Prostate gland (tissue), 2 donors: ENCODE measurements around the gene SMIM17. TPM values are rescaled to one million over a fixed set of nuclear protein-coding genes. Genes with fewer than 3 reads are reported as not detected.

Experiments used
- DNase-seq: peaks from one replicate; pipeline ENCODE4 v3.0.0-alpha.2; 2019; ENCODE audit warnings: low spot score
- H3K27ac ChIP-seq, 2 donors: fragments of 200-600 bp; sonication (generic); 2 replicates each; pipeline ENCODE4 v1.5.1; 2017 to 2019
- H3K27me3 ChIP-seq: fragments of 200-600 bp; sonication (generic); replicated peaks from 2 replicates; pipeline ENCODE4 v1.5.1; 2019; ENCODE audit not compliant: insufficient read depth
- H3K36me3 ChIP-seq, 2 donors: fragments of 200-600 bp; sonication (generic); 1 replicate in 1 of 2; 2 replicates in 1 of 2; pipeline versions ENCODE4 v1.5.1 to v1.8.1; 2017 to 2019
- H3K4me1 ChIP-seq: fragments of 200-600 bp; sonication (generic); replicated peaks from 2 replicates; pipeline ENCODE4 v1.5.1; 2019
- H3K4me3 ChIP-seq, 2 donors: fragments of 200-600 bp; sonication (generic); 2 replicates each; pipeline ENCODE4 v1.5.1; 2017 to 2019
- H3K9me3 ChIP-seq: fragments of 200-600 bp; sonication (generic); 2 replicates; pipeline ENCODE4 v1.5.1; 2017
- CTCF ChIP-seq, 4 experiments: fragments of 200-600 bp in 2 of 4; fragments of 450-650 bp in 2 of 4; sonication (generic) in 2 of 4; IDR thresholded peaks; 1 replicate in 3 of 4; 2 replicates in 1 of 4; pipeline ENCODE4 v1.5.1; 2016 to 2019; ENCODE audit warnings: antibody characterized with exemption in 4 of 4, mild to moderate bottlenecking in 2 of 4, moderate library complexity in 2 of 4
- POLR2A ChIP-seq: fragments of 450-650 bp; IDR thresholded peaks from one replicate; pipeline ENCODE4 v1.6.1; 2016; ENCODE audit warnings: antibody characterized with exemption, mild to moderate bottlenecking
- POLR2AphosphoS5 ChIP-seq: sonication (generic); formaldehyde crosslinking; IDR thresholded peaks from one replicate; pipeline ENCODE4 v1.6.1; 2017; ENCODE audit warnings: antibody characterized with exemption
- WGBS: methylation state at CpG from one replicate; pipeline ENCODE4 v1.1.5; 2018; 5-methylcytosine and 5-hydroxymethylcytosine counted together
- intact Hi-C: fragments of 100-400 bp; cut with DNase I; formaldehyde crosslinking; loops from one replicate; pipeline ENCODE4 v1.14.2; 2022
- total RNA-seq, 2 donors: library from RNA; depleted of rRNA; stranded (reverse); fragments of >200 nt; gene quantifications; one replicate each; pipeline ENCODE4 v1.1.0, GENCODE V29; 2016

Gene SMIM17
- total RNA-seq, 2 donors from 2014 or later = not detected

- no peak for DNase-seq
- H3K27me3 ChIP-seq = no peaks in the 10 kb centered on the region
- no peak overlapping the region for H3K4me3 ChIP-seq
- WGBS = 85% methylated on average over 10 of the region's 10 CpGs
- no peak overlapping the region for H3K27ac ChIP-seq
- no peak for TF ChIP-seq POLR2AphosphoS5
- TF ChIP-seq CTCF (IDR thresholded peaks at IDR 0.05) = no peak
- no peak for TF ChIP-seq POLR2A
- H3K9me3 ChIP-seq = no peaks in the 10 kb centered on the region
- H3K4me1 ChIP-seq = no peaks in the 10 kb centered on the region
- intact Hi-C loops = no loop called here
- H3K36me3 ChIP-seq = no peaks in the 10 kb centered on the region
These were observed 47.7 kb downstream of the SMIM17 start for GRCh38 chr19:56690670-56691069.

GRCh38 chr19:56692206-56692895, 49.4 kb downstream of the SMIM17 start:
- DNase-seq = no peak
- no peak for TF ChIP-seq POLR2AphosphoS5
- no peak for TF ChIP-seq CTCF (IDR thresholded peaks at IDR 0.05)
- no peak for TF ChIP-seq POLR2A
- Histone ChIP-seq H3K27me3 (no peaks in the 10 kb centered on the region), H3K27ac (no peak overlapping the region), H3K9me3 (no peaks in the 10 kb centered on the region), H3K4me1 (no peaks in the 10 kb centered on the region), H3K4me3 (no peak overlapping the region), H3K36me3 (no peaks in the 10 kb centered on the region)
- intact Hi-C loops = no loop called here
- WGBS = 64% methylated on average over 8 of the region's 8 CpGs

- intact Hi-C loops = no loop called here
- WGBS = 78% methylated on average over 3 of the region's 3 CpGs
- TF ChIP-seq POLR2AphosphoS5 (no peak), POLR2A (no peak), CTCF (IDR thresholded peaks at IDR 0.05) (no peak)
- Histone ChIP-seq H3K4me3 (no peak overlapping the region), H3K9me3 (no peaks in the 10 kb centered on the region), H3K36me3 (no peaks in the 10 kb centered on the region), H3K4me1 (no peaks in the 10 kb centered on the region), H3K27me3 (no peaks in the 10 kb centered on the region), H3K27ac (no peak overlapping the region)
- no peak for DNase-seq
These were observed 56.6 kb downstream of the SMIM17 start for GRCh38 chr19:56699552-56699951.

- Histone ChIP-seq H3K36me3 (no peaks in the 10 kb centered on the region), H3K4me1 (no peaks in the 10 kb centered on the region), H3K4me3 (no peak overlapping the region), H3K9me3 (no peaks in the 10 kb centered on the region), H3K27me3 (no peaks in the 10 kb centered on the region), H3K27ac (no peak overlapping the region)
- TF ChIP-seq POLR2A = no peak
- no peak for TF ChIP-seq CTCF (IDR thresholded peaks at IDR 0.05)
- no peak for TF ChIP-seq POLR2AphosphoS5
- WGBS = 48% methylated on average over 1 of the region's 1 CpG
- intact Hi-C loops = no loop called here
- DNase-seq = no peak
These were observed 58.9 kb downstream of the SMIM17 start for GRCh38 chr19:56701895-56702294.

GRCh38 chr19:56705939-56706338, 63.0 kb downstream of the SMIM17 start:
- TF ChIP-seq POLR2A = no peak
- TF ChIP-seq CTCF (IDR thresholded peaks at IDR 0.05) = no peak
- TF ChIP-seq POLR2AphosphoS5 = no peak
- H3K36me3 ChIP-seq = no peaks in the 10 kb centered on the region
- DNase-seq = no peak
- H3K27me3 ChIP-seq = no peaks in the 10 kb centered on the region
- H3K4me3 ChIP-seq = no peak overlapping the region
- no peaks in the 10 kb centered on the region for H3K9me3 ChIP-seq
- H3K4me1 ChIP-seq = no peaks in the 10 kb centered on the region
- WGBS = 52% methylated on average over 1 of the region's 1 CpG
- intact Hi-C loops = no loop called here
- H3K27ac ChIP-seq = no peak overlapping the region
